Astrocyte (in vitro differentiated cells and primary cell): ENCODE results near the gene AKAP8L.

Experiments
- CTCF ChIP-seq: IDR thresholded peaks from 2 replicates; pipeline ENCODE4 v1.5.1; 2011; ENCODE audit warnings: low read depth, mild to moderate bottlenecking, inconsistent platforms, low read length, moderate library complexity; ENCODE audit not compliant: insufficient read depth
- EZH2 ChIP-seq: IDR thresholded peaks from 2 replicates; pipeline ENCODE4 v1.6.1; 2012; ENCODE audit warnings: mild to moderate bottlenecking, low read length, inconsistent platforms; ENCODE audit not compliant: insufficient read depth

- TF ChIP-seq CTCF (no peak), EZH2 (no peak)
Observed at GRCh38 chr19:15399635-15400034, 19.2 kb downstream of the AKAP8L start.
